Fibroblast of mammary gland (primary cell): ENCODE measurements around the gene NCF2.
A peak's percentile ranks its signal among the peaks of the same experiment; 100 is the strongest.

Source experiments
- DNase-seq: peaks from one replicate; pipeline ENCODE4 v3.0.0-alpha.2; 2010; ENCODE audit warnings: low read depth
- H3K4me3 ChIP-seq: 2 replicates; pipeline ENCODE4 v1.5.1; 2011; ENCODE audit warnings: low read depth, mild to moderate bottlenecking, low read length, moderate library complexity; ENCODE audit not compliant: control insufficient read depth
- TF ChIP-seq, protein P1 (sequence below): conservative IDR thresholded peaks from 2 replicates; pipeline ENCODE4 v1.5.1; 2011; ENCODE audit warnings: low read depth, low read length, inconsistent platforms; ENCODE audit not compliant: control insufficient read depth, insufficient read depth

NCF2 gene

GRCh38 chr1:183569801-183570200, 20.5 kb downstream of the NCF2 start:
- TF ChIP-seq, protein P1, sequence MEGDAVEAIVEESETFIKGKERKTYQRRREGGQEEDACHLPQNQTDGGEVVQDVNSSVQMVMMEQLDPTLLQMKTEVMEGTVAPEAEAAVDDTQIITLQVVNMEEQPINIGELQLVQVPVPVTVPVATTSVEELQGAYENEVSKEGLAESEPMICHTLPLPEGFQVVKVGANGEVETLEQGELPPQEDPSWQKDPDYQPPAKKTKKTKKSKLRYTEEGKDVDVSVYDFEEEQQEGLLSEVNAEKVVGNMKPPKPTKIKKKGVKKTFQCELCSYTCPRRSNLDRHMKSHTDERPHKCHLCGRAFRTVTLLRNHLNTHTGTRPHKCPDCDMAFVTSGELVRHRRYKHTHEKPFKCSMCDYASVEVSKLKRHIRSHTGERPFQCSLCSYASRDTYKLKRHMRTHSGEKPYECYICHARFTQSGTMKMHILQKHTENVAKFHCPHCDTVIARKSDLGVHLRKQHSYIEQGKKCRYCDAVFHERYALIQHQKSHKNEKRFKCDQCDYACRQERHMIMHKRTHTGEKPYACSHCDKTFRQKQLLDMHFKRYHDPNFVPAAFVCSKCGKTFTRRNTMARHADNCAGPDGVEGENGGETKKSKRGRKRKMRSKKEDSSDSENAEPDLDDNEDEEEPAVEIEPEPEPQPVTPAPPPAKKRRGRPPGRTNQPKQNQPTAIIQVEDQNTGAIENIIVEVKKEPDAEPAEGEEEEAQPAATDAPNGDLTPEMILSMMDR, result no peak
- DNase-seq, result no peak

DNA sequence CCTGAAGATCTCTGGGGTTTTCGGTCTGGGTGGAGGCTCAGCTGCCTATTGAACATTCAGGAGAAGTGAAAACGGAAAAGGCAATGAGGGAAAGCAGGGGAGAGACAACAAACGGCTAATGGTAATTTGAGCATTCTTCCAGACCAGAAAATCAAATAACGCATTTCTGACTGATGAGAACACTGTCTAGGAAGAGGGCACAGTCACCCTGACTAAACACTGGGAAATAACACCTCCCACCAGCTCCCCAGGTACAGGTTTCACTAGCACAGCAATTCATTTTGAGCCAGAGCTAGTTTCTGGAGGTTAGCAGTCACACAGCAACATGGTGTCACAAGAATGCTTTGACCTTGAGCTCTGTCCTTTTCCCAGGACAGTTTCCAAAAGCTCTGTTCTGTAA, 21.1 kb downstream of the NCF2 start:
- DNase-seq, result no peak
- H3K4me3 ChIP-seq, result no peak overlapping the region
- TF ChIP-seq, protein P1, result no peak

More at GRCh38 chr1:183569801-183570200, 20.5 kb downstream of the NCF2 start:
- no peak overlapping the region for H3K4me3 ChIP-seq

DNA sequence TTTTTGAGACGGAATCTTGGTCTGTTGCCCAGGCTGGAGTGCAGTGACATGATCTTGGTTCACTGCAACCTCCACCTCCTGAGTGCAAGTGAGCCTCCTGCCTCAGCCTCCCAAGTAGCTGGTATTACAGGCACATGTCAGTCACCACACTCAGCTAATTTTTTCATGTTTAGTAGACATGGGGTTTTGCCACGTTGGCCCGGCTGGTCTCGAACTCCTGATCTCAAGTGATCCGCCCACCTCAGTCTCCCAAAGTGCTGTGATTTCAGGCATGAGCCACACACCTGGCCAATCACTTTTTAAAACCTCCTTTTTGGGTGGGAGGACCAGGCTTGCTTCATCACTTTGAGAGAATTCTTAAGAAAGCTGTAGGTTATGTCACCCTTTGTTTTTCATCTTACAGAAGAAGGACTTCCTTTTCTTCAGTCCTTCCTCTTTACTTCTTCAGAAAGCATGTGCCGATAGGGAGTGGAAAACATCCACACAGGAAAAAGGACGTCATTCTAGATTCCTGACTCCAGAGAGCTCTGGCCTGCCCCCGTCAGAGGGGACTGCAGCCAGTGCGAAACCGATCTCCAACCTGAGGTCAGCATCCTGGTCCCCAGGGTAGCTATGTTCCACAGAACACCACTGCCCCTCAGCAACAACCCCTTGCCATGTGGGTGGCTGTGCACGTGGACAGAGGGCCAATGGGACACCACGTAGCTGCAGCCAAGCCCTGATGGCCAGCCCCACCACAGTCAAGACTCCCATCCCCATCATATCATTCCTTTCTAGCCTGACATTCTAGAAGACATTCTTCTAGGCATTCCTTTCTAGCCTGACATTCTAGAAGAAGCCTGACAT, 21.9 kb downstream of the NCF2 start:
- no peak for DNase-seq
- TF ChIP-seq, protein P1, result no peak
- H3K4me3 ChIP-seq, result no peak overlapping the region

DNA sequence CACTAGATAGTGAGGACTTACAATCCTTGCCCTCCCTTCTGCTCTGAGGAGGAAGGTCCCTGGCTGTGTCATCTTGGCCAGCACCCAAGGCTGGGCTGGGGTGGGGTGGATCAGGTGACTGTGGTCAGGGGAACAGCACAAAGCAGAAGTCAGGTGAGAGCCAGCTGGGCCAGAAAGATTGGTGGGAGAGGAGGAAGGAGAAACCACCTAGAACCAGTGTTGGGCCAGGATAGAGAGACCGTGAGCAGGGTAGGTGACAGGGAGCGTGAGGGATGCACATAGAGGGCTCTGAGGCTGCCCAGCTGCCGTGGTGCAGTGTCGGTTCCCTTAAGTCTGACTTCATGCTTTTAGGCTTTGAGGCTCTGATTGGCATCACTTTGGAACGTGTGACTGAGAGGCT, 22.7 kb downstream of the NCF2 start:
- TF ChIP-seq, protein P1, result no peak

DNA sequence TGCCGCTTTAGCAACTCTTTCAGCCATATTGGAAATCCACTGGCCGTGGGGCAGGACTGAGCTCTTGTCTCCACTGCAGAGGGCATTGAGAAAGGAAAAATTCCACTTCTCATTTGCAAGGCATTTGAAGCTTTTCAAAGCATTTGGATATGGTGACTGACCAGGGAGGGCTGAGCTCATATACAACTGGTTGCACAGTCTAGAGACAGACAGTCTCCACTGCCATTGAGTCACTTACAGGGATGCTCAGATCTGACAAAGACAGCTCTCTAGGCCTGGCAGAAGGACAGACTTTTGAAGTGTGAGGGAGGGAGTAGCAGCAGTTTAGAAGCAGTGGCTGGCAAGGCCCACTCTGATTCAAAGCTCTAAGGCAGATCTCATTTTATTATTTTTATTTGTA, 24.2 kb downstream of the NCF2 start:
- no peak for DNase-seq
- no peak overlapping the region for H3K4me3 ChIP-seq
- TF ChIP-seq, protein P1, result no peak

More for the DNA sequence above, 22.7 kb downstream of the NCF2 start:
- DNase-seq, result peak; percentile 54
- no peak overlapping the region for H3K4me3 ChIP-seq

DNA sequence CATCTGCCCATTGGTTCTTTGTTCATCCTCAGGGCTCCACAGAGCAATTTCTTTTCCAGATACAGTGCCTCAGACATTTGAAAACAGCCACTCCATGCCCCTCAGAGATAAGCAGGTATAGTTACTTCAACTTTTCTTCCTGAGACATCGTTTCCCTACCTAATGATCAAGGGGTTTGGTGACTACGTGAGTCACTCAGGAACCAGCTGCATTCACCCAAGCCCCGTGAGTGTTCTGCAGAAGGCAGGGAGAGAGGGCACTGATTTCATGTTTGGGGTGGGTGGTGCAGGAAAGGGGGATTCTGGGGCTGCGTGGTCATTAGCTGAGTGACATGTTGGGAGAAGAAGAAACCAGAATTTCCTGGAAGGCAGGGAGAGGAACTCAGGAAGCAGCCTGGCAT, 25.0 kb downstream of the NCF2 start:
- TF ChIP-seq, protein P1, result no peak
- no peak for DNase-seq
- no peak overlapping the region for H3K4me3 ChIP-seq
